GOT3 (cell line): ENCODE data around the gene THOP1.
"Not testable (repeated sequence)": the region's sequence is repeated elsewhere in the genome, so short reads cannot be mapped to it uniquely, and the experiment has no call there.

Experiments used
- DNase-seq: peaks from one replicate; lab custom pipeline; 2025; ENCODE audit warnings: mixed read lengths; lab: John Stamatoyannopoulos, UW

The THOP1 gene

GRCh38 chr19:2782936-2783780, 2.1 kb upstream of the THOP1 start, which contains the start of gene SGTA:
Gene SGTA (minus strand): TSS chr19:2783273. CDS start chr19:2769068, 14,205 bp downstream.
- peak; percentile 94 for DNase-seq

- DNase-seq = no peak
Measured at GRCh38 chr19:2783781-2784145, 1.5 kb upstream of the THOP1 start.

GRCh38 chr19:2787115-2787514, 1.8 kb downstream of the THOP1 start:
- no peak for DNase-seq

GRCh38 chr19:2788237-2788636, 2.9 kb downstream of the THOP1 start:
- DNase-seq = no peak

GRCh38 chr19:2790194-2790556, 4.9 kb downstream of the THOP1 start:
- DNase-seq = no peak

- no peak for DNase-seq
Measured at GRCh38 chr19:2790557-2791271, 5.4 kb downstream of the THOP1 start.

GRCh38 chr19:2791440-2791839, 6.1 kb downstream of the THOP1 start:
- no peak for DNase-seq

GRCh38 chr19:2791876-2792275, 6.6 kb downstream of the THOP1 start:
- no peak for DNase-seq

GRCh38 chr19:2792666-2793065, 7.4 kb downstream of the THOP1 start:
- not testable (repeated sequence) for DNase-seq

GRCh38 chr19:2793126-2793525, 7.8 kb downstream of the THOP1 start:
- no peak for DNase-seq

- DNase-seq = no peak
Measured at GRCh38 chr19:2793577-2793976, 8.3 kb downstream of the THOP1 start.

GRCh38 chr19:2795827-2796658, 10.7 kb downstream of the THOP1 start:
- DNase-seq = no peak

GRCh38 chr19:2796659-2797266, 11.5 kb downstream of the THOP1 start:
- DNase-seq = no peak

GRCh38 chr19:2797280-2797679, 12.0 kb downstream of the THOP1 start:
- DNase-seq = no peak

GRCh38 chr19:2798158-2798685, 12.9 kb downstream of the THOP1 start:
- no peak for DNase-seq

GRCh38 chr19:2798733-2799132, 13.4 kb downstream of the THOP1 start:
- no peak for DNase-seq

- DNase-seq = no peak
Measured at GRCh38 chr19:2799273-2800020, 14.1 kb downstream of the THOP1 start.

GRCh38 chr19:2800506-2800905, 15.2 kb downstream of the THOP1 start:
- DNase-seq = no peak

- DNase-seq = no peak
Measured at GRCh38 chr19:2802826-2803225, 17.5 kb downstream of the THOP1 start.

- DNase-seq = no peak
Measured at GRCh38 chr19:2803486-2804155, 18.3 kb downstream of the THOP1 start.
